Activated CD8-positive, alpha-beta memory T cell treated with anti-CD3 and anti-CD28 coated beads, Interleukin-2, amount 10 ng/mL, durations not matched to agents 7 days and 5 days (primary cell): ENCODE data around the gene CACNB4. TPM values are rescaled to one million over a fixed set of nuclear protein-coding genes. Genes with fewer than 3 reads are reported as not detected.
"Not testable (repeated sequence)": the region's sequence is repeated elsewhere in the genome, so short reads cannot be mapped to it uniquely, and the experiment has no call there.

Experiments used
- ATAC-seq: fragments of 150-1000 bp; cut with Tn5 transposase; one replicate; pipeline ENCODE4 v1.10.0; 2021; ENCODE audit warnings: moderate library complexity
- CTCF ChIA-PET: fragments of 350-600 bp; sonication (Branson Sonifier 250); formaldehyde crosslinking; loops from one replicate; lab custom pipeline; 2021; ENCODE audit warnings: antibody characterized with exemption; lab: Charles Lee
- DNase-seq: peaks from one replicate; pipeline ENCODE4 v3.0.0-alpha.2; 2020
- H3K27ac Mint-ChIP-seq: one replicate; pipeline ENCODE4 v1.8.0; 2021; ENCODE audit warnings: mild to moderate bottlenecking, mixed read lengths
- H3K27me3 Mint-ChIP-seq: one replicate; pipeline ENCODE4 v1.8.0; 2021; ENCODE audit warnings: mixed read lengths
- H3K36me3 Mint-ChIP-seq: one replicate; pipeline ENCODE4 v1.8.0; 2021; ENCODE audit warnings: mild to moderate bottlenecking, mixed read lengths
- H3K4me1 Mint-ChIP-seq: one replicate; pipeline ENCODE4 v1.8.0; 2021; ENCODE audit warnings: mixed read lengths
- H3K4me3 Mint-ChIP-seq: one replicate; pipeline ENCODE4 v1.8.0; 2021; ENCODE audit warnings: mild to moderate bottlenecking, moderate library complexity, mixed read lengths
- H3K9me3 Mint-ChIP-seq: one replicate; pipeline ENCODE4 v1.8.0; 2022; ENCODE audit warnings: low read depth, mixed read lengths
- total RNA-seq, 2 experiments: library from RNA; stranded (reverse); gene quantifications; one replicate each; pipeline ENCODE4 v1.2.3, GENCODE V29; 2021

CACNB4 gene
- total RNA-seq, 2 experiments from 2014 or later: 0.14 to 0.23 TPM

DNA sequence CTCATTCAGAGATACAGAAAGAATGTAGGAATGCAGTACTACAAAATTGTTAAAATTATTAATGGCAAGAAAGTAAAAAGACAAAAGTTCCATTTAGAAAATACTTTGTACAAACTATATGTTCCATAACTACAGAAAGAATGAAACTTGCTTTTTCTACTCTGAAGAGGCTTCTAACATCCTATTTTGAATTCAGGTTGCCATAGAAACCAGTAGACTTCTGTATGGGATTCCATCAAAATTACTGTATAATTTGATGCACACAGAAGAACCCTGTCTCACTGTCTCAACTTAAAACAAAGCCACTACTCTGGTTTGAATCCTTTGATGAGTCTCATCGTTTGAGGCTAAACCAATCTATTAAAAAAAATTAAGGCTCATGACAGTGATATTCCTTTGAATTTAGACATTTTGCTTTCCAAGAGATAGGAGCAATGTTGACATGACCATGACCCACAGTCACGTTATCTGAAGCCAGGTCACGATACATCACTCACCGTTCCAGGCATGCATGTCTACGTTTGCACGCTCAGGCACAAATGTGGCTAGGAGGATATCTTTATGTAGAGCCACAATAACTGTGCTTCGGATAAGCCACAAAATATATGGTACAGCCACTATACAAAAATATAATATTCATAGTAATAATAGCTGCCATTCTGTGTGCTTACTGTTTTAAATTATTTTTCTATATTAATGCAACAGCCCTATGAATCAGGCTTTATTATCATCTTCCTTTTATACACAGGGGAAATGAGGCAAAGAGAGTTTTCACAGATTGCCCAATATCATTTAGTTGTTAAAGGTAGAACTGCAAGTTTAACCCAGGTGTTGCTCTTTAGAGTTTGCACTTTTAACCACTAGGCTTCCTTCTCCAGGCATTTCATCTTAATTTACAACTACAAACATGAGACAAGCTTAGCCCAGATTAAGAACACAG lies 82.4 kb downstream of the CACNB4 start:
- no peak overlapping the region for H3K4me3 Mint-ChIP-seq
- no peaks in the 10 kb centered on the region for H3K9me3 Mint-ChIP-seq
- DNase-seq (no peak), ATAC-seq (no peak)
- CTCF ChIA-PET: interaction anchor here (1.5 to 1.8 kb wide), 2 partner anchors 9 to 10 kb away, joined by 3 to 4 read pairs; no protein-coding TSS in a partner anchor
- no peaks in the 10 kb centered on the region for H3K4me1 Mint-ChIP-seq
- no peaks in the 10 kb centered on the region for H3K36me3 Mint-ChIP-seq
- H3K27ac Mint-ChIP-seq: no peak overlapping the region
- peaks cover 15% of the 10 kb centered on the region for H3K27me3 Mint-ChIP-seq

DNA sequence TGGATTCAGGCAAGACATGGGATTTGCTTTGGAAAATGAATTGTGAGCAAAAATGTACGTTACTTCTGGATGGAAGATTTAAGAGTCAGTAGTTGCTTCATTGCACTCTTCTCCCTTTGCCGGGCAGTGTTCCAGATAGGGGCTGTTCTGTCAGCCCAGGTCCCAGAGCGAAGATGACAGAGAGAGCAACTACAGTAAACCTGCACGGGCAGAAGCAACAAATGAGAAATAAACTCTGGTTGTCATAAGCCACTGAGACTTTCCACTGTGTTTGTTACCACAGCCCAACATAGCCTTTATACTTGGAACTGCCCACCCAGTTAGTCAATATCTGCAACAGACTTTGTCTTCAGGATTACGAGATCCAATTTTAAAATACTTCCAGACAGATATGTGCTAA lies 83.3 kb downstream of the CACNB4 start:
- Mint-ChIP-seq H3K4me3 (no peak overlapping the region), H3K27me3 (peaks cover 15% of the 10 kb centered on the region), H3K27ac (no peak overlapping the region), H3K9me3 (no peaks in the 10 kb centered on the region), H3K36me3 (no peaks in the 10 kb centered on the region), H3K4me1 (no peaks in the 10 kb centered on the region)
- CTCF ChIA-PET: interaction anchor here (1.0 to 1.8 kb wide), 2 partner anchors 10 to 11 kb away, joined by 3 to 4 read pairs; no protein-coding TSS in a partner anchor
- DNase-seq (no peak), ATAC-seq (no peak)

DNA sequence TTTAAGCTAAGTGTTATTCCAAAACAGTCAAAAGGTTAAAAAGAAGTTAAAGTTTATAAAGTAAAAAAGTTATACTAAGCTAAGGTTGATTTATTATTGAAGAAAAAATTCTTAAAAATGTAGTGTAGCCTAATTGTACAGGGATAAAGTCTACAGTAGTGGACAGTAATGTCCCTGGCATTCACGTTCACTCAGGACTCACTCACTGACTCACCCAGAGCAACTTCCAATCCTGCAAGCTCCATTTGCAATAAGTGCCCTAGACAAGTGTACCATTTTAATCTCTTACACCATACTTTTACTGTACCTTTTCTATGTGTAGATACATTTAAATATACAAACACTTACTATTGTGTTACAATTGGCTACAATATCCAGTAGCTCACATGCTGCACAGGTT lies 86.1 kb downstream of the CACNB4 start:
- H3K4me1 Mint-ChIP-seq: no peaks in the 10 kb centered on the region
- ATAC-seq (no peak), DNase-seq (no peak)
- no peak overlapping the region for H3K4me3 Mint-ChIP-seq
- no peak overlapping the region for H3K27ac Mint-ChIP-seq
- H3K36me3 Mint-ChIP-seq: no peaks in the 10 kb centered on the region
- H3K9me3 Mint-ChIP-seq: no peaks in the 10 kb centered on the region
- peaks cover 12% of the 10 kb centered on the region for H3K27me3 Mint-ChIP-seq
- CTCF ChIA-PET: interaction anchor here (1.9 to 4.9 kb wide), 2 partner anchors 13 to 14 kb away, joined by 5 to 36 read pairs; no protein-coding TSS in a partner anchor

DNA sequence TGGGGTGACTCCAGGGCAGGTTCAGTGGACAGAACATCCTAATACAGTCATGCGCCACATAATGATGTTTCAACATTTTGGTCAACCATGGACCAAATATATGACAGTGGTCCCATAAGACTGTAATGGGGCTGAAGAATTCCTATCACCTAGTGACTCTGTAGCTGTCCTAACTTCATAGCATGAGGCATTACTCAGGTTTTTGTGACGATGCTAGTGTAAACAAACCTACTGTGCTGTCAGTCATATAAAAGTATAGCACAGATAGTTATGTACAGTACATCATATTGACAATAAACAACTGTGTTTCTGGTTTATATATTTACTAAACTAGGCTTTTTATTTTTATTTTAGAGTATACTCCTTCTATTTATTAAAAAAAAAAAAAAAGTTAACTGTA lies 87.1 kb downstream of the CACNB4 start:
- H3K27ac Mint-ChIP-seq: no peak overlapping the region
- H3K9me3 Mint-ChIP-seq: no peaks in the 10 kb centered on the region
- CTCF ChIA-PET: interaction anchor here (1.9 to 4.9 kb wide), 2 partner anchors 13 to 14 kb away, joined by 5 to 36 read pairs; no protein-coding TSS in a partner anchor
- no peak for DNase-seq
- ATAC-seq: no peak
- no peaks in the 10 kb centered on the region for H3K4me1 Mint-ChIP-seq
- H3K36me3 Mint-ChIP-seq: no peaks in the 10 kb centered on the region
- no peak overlapping the region for H3K4me3 Mint-ChIP-seq
- H3K27me3 Mint-ChIP-seq: peaks cover 12% of the 10 kb centered on the region

DNA sequence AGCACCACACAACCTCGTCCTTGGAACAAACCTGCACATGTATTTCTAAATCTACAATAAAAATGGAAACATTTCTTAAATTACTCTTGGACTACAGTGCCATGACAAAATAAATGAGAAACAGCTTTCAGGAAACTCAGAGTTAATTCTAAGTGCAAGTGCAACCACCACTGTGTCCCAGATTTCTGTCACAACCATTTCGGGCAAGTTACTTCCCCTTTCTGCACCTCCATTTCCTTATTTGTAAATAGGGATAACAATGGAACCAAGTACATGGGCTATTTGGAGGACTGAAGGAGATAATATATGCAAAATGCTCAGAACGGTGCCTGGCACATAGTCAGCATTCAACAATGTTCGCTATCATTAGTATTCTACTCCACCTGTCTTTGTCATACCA lies 93.2 kb downstream of the CACNB4 start:
- no peak overlapping the region for H3K27ac Mint-ChIP-seq
- CTCF ChIA-PET: no interaction called here
- ATAC-seq (no peak), DNase-seq (no peak)
- H3K4me1 Mint-ChIP-seq: peaks cover 12% of the 10 kb centered on the region
- no peaks in the 10 kb centered on the region for H3K9me3 Mint-ChIP-seq
- no peaks in the 10 kb centered on the region for H3K36me3 Mint-ChIP-seq
- H3K4me3 Mint-ChIP-seq: no peak overlapping the region
- H3K27me3 Mint-ChIP-seq: peaks cover 11% of the 10 kb centered on the region

DNA sequence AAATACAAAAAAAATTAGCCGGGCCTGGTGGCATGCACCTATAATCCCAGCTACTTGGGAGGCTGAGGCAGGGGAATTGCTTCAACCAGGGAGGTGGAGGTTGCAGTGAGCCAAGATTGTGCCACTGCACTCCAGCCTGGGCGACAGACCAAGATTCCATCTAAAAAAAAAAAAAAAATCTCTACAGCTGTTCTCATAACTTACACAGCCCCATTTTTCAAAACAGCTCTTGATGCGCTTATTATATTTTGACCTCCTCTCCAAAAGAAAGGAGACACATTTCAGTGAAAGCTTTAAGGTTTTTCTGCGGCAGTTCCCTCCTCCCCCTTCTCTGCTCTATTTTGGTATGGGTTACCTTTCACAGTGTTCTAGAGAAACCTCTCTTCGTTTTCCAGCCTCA lies 95.6 kb downstream of the CACNB4 start:
- H3K4me3 Mint-ChIP-seq, ATAC-seq, H3K36me3 Mint-ChIP-seq, DNase-seq, H3K9me3 Mint-ChIP-seq, H3K27ac Mint-ChIP-seq, H3K27me3 Mint-ChIP-seq: not testable (repeated sequence)
- CTCF ChIA-PET: interaction anchor here (2.2 kb wide), 1 partner anchor 22 kb away, joined by 11 read pairs; no protein-coding TSS in a partner anchor
- H3K4me1 Mint-ChIP-seq: peaks cover 12% of the 10 kb centered on the region

DNA sequence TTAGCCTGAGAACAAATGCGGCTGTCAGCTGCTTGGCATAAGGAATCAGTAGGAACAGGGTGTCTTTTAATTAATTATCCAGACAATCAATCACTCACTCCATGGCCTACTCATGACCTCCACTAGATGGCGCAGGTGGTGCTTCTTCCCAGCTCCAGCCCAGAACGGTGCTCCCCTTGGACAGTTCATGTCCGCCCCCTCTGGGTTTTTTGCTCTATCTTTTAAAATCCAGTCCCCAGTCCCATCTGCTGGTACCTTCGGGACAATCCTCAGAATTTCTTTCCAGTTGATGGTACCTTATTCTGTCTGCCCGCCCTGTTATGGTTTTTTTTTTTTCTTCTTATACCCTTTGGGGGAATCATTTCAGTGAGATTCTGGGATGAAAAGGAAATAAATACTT lies 99.8 kb downstream of the CACNB4 start:
- H3K4me3 Mint-ChIP-seq: no peak overlapping the region
- ATAC-seq (peak; percentile 82), DNase-seq (peak; percentile 62)
- peaks cover 2% of the 10 kb centered on the region for H3K27me3 Mint-ChIP-seq
- CTCF ChIA-PET: interaction anchor here (0.7 to 2.2 kb wide), 14 partner anchors 9 to 81 kb away, joined by 3 to 25 read pairs (median 4); no protein-coding TSS in a partner anchor
- peaks cover under 1% of the 10 kb centered on the region for H3K4me1 Mint-ChIP-seq
- no peaks in the 10 kb centered on the region for H3K9me3 Mint-ChIP-seq
- no peak overlapping the region for H3K27ac Mint-ChIP-seq
- no peaks in the 10 kb centered on the region for H3K36me3 Mint-ChIP-seq

DNA sequence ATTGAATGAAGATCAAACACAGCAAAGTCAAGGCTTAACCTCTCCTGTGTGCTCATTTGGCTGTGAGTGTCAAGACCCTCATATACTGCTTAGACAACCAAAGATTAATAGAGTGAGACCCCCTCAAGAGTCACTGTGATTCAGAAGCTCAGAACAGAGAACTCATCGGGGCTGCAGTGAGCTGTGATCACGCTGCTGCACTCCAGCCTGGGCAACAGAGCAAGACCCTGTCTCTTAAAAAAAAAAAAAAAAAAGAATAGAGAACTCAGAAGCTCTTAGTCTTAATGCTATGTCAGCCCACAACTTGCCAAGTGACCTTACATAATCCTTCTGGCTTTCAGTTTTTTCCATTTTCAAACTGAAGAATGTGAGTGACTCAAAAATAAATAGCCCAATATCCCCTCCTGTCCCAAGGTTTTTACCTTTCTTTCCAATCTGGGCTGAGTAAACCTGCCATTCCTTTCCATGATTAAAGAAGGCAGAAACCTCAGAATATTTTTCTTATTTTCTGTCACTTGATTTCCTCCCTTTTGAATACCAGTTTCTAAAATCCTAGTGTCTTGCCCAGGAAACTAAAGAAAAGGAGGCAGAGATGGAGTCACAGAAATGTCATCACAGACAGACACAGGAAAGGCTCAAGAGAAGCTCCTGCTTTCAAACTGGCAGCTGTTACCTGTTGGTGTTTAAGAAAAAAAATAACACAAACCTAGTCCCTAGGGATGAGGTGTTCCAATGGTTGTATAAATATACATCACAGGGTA lies 102.4 kb downstream of the CACNB4 start:
- Mint-ChIP-seq H3K4me1 (no peaks in the 10 kb centered on the region), H3K4me3 (no peak overlapping the region), H3K27ac (no peak overlapping the region), H3K9me3 (no peaks in the 10 kb centered on the region), H3K36me3 (no peaks in the 10 kb centered on the region), H3K27me3 (peaks cover 9% of the 10 kb centered on the region)
- no peak for DNase-seq
- no peak for ATAC-seq
- CTCF ChIA-PET: interaction anchor here (1.1 to 1.5 kb wide), 4 partner anchors 29 to 167 kb away, joined by 3 to 7 read pairs (median 4); no protein-coding TSS in a partner anchor

DNA sequence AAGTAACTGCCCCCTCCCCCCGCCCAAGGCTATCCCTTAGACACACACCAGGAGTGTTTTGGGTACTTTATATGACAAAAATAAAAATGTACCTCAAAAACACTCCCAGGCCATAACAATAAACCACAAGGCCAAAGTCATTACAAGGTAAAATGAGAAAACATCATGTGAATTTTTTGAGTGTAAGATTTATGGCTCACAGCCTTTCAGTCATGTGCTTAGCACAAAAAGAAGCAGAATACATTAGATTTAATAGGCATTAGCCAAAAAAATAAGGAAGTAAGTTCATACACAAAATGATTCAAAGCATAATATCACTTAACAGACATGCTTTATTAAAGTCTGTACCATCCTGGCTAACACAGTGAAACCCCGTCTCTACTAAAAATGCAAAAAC lies 103.7 kb downstream of the CACNB4 start:
- no peaks in the 10 kb centered on the region for H3K9me3 Mint-ChIP-seq
- ATAC-seq (no peak), DNase-seq (no peak)
- no peak overlapping the region for H3K27ac Mint-ChIP-seq
- CTCF ChIA-PET: interaction anchor here (1.1 to 1.2 kb wide), 2 partner anchors 30 to 33 kb away, joined by 3 to 5 read pairs; no protein-coding TSS in a partner anchor
- no peaks in the 10 kb centered on the region for H3K36me3 Mint-ChIP-seq
- H3K27me3 Mint-ChIP-seq: peaks cover 12% of the 10 kb centered on the region
- no peaks in the 10 kb centered on the region for H3K4me1 Mint-ChIP-seq
- H3K4me3 Mint-ChIP-seq: no peak overlapping the region

DNA sequence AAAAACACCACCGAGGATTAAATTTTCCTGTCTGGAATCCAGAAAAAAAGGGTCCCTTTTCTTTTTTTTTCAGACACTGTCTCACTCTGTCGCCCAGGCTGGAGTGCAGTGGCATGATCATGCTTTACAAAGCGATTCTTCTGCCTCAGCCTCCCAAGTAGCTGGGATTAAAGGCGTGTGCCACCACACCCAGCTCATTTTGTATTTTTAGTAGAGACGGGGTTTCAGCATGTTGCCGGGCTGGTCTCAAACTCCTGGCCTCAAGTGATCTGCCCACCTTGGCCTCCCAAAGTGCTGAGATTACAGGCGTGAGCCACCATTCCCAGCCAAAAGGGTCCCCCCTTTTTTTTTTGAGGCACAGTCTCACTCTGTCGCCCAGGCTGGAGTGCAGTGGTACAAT lies 104.7 kb downstream of the CACNB4 start:
- H3K4me1 Mint-ChIP-seq, H3K36me3 Mint-ChIP-seq, DNase-seq, H3K9me3 Mint-ChIP-seq, ATAC-seq, H3K4me3 Mint-ChIP-seq, H3K27ac Mint-ChIP-seq: not testable (repeated sequence)
- H3K27me3 Mint-ChIP-seq: peaks cover 12% of the 10 kb centered on the region
- CTCF ChIA-PET: interaction anchor here (1.0 kb wide), 1 partner anchor 32 kb away, joined by 3 read pairs; no protein-coding TSS in a partner anchor

DNA sequence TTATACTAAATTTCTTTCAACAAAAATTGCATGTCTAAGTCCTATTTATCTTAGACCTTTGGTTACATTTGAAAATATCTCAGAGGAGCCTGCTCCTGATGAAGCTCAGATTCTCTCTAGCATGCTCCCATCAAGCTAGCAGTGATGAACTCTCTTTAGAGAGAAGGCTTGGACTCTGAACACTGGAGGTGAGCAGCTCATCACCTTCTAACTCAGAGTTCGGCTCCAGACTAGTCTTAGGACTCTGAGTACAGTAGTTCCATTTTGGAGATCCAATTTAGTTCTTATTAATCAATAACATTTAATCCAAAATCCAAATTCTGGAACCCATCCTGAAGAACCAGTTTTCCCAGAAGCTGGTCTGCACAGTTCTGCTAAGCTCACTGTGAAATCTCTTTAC lies 107.8 kb downstream of the CACNB4 start:
- no peak overlapping the region for H3K27ac Mint-ChIP-seq
- H3K4me1 Mint-ChIP-seq: no peaks in the 10 kb centered on the region
- no peak overlapping the region for H3K4me3 Mint-ChIP-seq
- DNase-seq: no peak
- no peaks in the 10 kb centered on the region for H3K9me3 Mint-ChIP-seq
- CTCF ChIA-PET: no interaction called here
- peaks cover 10% of the 10 kb centered on the region for H3K27me3 Mint-ChIP-seq
- no peak for ATAC-seq
- H3K36me3 Mint-ChIP-seq: no peaks in the 10 kb centered on the region

DNA sequence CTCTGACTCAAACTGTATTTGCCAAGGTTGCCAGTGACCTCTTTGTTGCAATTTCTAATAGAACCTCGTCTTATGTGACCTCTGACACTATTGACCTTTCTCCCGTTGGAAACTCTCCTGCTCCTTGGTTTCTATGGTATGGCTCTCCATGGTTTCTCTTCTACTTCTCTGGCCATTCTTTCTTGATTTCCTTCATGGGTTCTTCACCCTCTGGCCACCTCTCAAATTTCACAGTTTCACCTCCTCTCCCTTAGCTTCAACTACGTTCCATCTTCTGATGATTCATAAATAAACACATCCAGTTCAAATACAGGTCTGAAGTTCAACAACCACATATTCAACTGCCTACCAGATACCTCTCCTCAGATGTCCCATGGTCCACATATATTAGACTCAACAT lies 109.5 kb downstream of the CACNB4 start:
- H3K27me3 Mint-ChIP-seq: peaks cover 12% of the 10 kb centered on the region
- DNase-seq (no peak), ATAC-seq (no peak)
- no peak overlapping the region for H3K27ac Mint-ChIP-seq
- no peak overlapping the region for H3K4me3 Mint-ChIP-seq
- CTCF ChIA-PET: no interaction called here
- no peaks in the 10 kb centered on the region for H3K36me3 Mint-ChIP-seq
- H3K4me1 Mint-ChIP-seq: peaks cover 4% of the 10 kb centered on the region
- no peaks in the 10 kb centered on the region for H3K9me3 Mint-ChIP-seq

DNA sequence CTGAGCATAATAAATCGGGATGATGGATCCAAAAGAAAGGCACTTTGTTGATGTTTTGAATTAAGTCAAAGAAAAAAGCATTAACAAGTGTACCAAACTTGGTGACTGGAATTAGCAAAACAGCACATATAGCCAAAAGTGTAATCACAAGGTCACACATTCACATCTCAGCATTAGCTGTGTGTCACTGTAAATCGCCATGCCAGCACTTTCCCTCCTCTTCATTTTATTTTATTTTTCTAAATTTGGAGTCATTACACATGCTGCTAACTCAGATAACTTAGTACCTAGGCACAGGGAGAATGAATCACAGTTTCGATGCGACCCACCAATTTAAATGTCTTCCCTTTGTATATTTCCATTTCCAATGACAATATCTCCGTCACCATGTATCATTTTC lies 111.4 kb downstream of the CACNB4 start:
- Mint-ChIP-seq H3K4me3 (no peak overlapping the region), H3K36me3 (no peaks in the 10 kb centered on the region), H3K4me1 (peaks cover 6% of the 10 kb centered on the region), H3K27me3 (peaks cover 8% of the 10 kb centered on the region), H3K9me3 (no peaks in the 10 kb centered on the region), H3K27ac (no peak overlapping the region)
- ATAC-seq (no peak), DNase-seq (no peak)
- CTCF ChIA-PET: interaction anchor here (0.9 kb wide), 1 partner anchor 11 kb away, joined by 3 read pairs; no protein-coding TSS in a partner anchor
